Ovary (tissue), 9 donors: ENCODE data around the gene VEPH1. TPM values are rescaled to one million over a fixed set of nuclear protein-coding genes. Genes with fewer than 3 reads are reported as not detected.

Experiments
- DNase-seq, 5 donors: peaks; one replicate each; pipeline ENCODE4 v3.0.0-alpha.2; 2019 to 2020
- H3K27ac ChIP-seq, 2 donors: fragments of 200-600 bp; one replicate each; pipeline versions ENCODE4 v1.5.1 to v1.8.0; 2019 to 2022
- H3K27me3 ChIP-seq: fragments of 200-600 bp; one replicate; pipeline ENCODE4 v1.8.0; 2022
- H3K36me3 ChIP-seq: fragments of 200-600 bp; sonication (generic); one replicate; pipeline ENCODE4 v1.5.1; 2019
- H3K4me1 ChIP-seq: one replicate; pipeline ENCODE4 v1.8.1; 2013; ENCODE audit warnings: mild to moderate bottlenecking, moderate library complexity; ENCODE audit not compliant: insufficient read depth
- H3K4me3 ChIP-seq: fragments of 200-600 bp; sonication (generic); one replicate; pipeline ENCODE4 v1.5.1; 2017
- H3K9me3 ChIP-seq, 2 donors: fragments of 200-600 bp in 1 of 2; sonication (generic) in 1 of 2; one replicate each; pipeline versions ENCODE4 v1.5.1 to v1.8.1; 2013 to 2019; ENCODE audit warnings: mild to moderate bottlenecking in 1 of 2, moderate library complexity in 1 of 2
- CTCF ChIP-seq, 3 donors: fragments of 450-650 bp in 2 of 3; fragments of 200-600 bp in 1 of 3; IDR thresholded peaks; one replicate each; pipeline versions ENCODE4 v1.5.1 to v1.8.0; 2016 to 2022; ENCODE audit warnings: antibody characterized with exemption in 3 of 3, mild to moderate bottlenecking in 1 of 3
- EP300 ChIP-seq: sonication (generic); formaldehyde crosslinking; IDR thresholded peaks from one replicate; pipeline ENCODE4 v1.6.1; 2017; ENCODE audit warnings: antibody characterized with exemption
- POLR2A ChIP-seq: fragments of 450-650 bp; IDR thresholded peaks from one replicate; pipeline ENCODE4 v1.6.1; 2017; ENCODE audit warnings: antibody characterized with exemption, mild to moderate bottlenecking, moderate library complexity
- WGBS, 3 donors: extraction: QIAGEN DNeasy Blood & Tissue Kit in 1 of 3; methylation state at CpG; one replicate each; pipeline versions ENCODE4 v1.1.5 to v1.1.7; 2013 to 2017; 5-methylcytosine and 5-hydroxymethylcytosine counted together
- intact Hi-C, 4 donors: fragments of 100-400 bp; cut with DNase I; formaldehyde crosslinking; loops; one replicate each; pipeline versions ENCODE4 v1.11.0 to v1.15.1; 2022 to 2023
- polyA plus RNA-seq, 2 donors: library from polyadenylated mRNA; stranded (reverse); fragments of 200-250 nt in 1 of 2; fragments of 350-450 nt in 1 of 2; fragmentation: Illumina TruSeq in 1 of 2; extraction: RNeasy Lipid Tissue Mini Kit (QIAGEN cat#74804) in 1 of 2; gene quantifications; one replicate each; pipeline ENCODE4 v1.2.3, GENCODE V29; 2013 to 2014
- total RNA-seq, 7 donors: library from RNA; depleted of rRNA in 2 of 7; stranded (reverse); fragments of >200 nt in 2 of 7; fragmentation: NEBNext Ultra II Directional in 3 of 7; extraction: Animal tissue kit (Norgen Biotek cat#: 25700) in 3 of 7; gene quantifications; one replicate each; pipeline versions ENCODE4 v1.1.0 to v1.2.4, GENCODE V29; 2016 to 2023
- donor health status: DM: no; HTN: no; CAD: no; lungs with moderate emphysema.
- donor health status: DM: no; HTN: no; CAD: no.
- donor health status: Bipolar disorder and iron deficiency.
- donor health status: DM: yes; HTN: yes; CAD: no.
- donor health status: DM: no; HTN: no; CAD: no.
- donor health status: DM: yes; HTN: yes; CAD: no.

The VEPH1 gene
- total and polyA plus RNA-seq, 9 donors: 0.23 to 4.6 (median 1.3) TPM; not detected in 1

GRCh38 chr3:157268026-157268425 lies 235.2 kb downstream of the VEPH1 start:
- DNase-seq: no peak
- Histone ChIP-seq H3K27me3 (no peaks in the 10 kb centered on the region), H3K4me1 (no peaks in the 10 kb centered on the region), H3K27ac (no peak overlapping the region), H3K9me3 (no peaks in the 10 kb centered on the region), H3K4me3 (no peak overlapping the region), H3K36me3 (no peaks in the 10 kb centered on the region)
- WGBS, 3 donors: 63 to 87% (median 69%) methylated on average over 2 of the region's 2 CpGs
- intact Hi-C loops: no loop called here
- TF ChIP-seq CTCF (IDR thresholded peaks at IDR 0.05) (no peak), EP300 (no peak), POLR2A (no peak)

GRCh38 chr3:157265931-157266330 lies 237.3 kb downstream of the VEPH1 start:
- no peaks in the 10 kb centered on the region for H3K4me1 ChIP-seq
- no peaks in the 10 kb centered on the region for H3K9me3 ChIP-seq
- 96 to 100% (median 98%) methylated on average over 1 of the region's 1 CpG for WGBS, 3 donors
- no peak overlapping the region for H3K4me3 ChIP-seq
- TF ChIP-seq CTCF (IDR thresholded peaks at IDR 0.05): no peak
- no peak for TF ChIP-seq POLR2A
- TF ChIP-seq EP300: no peak
- intact Hi-C loops: no loop called here
- no peaks in the 10 kb centered on the region for H3K27me3 ChIP-seq
- H3K36me3 ChIP-seq: no peaks in the 10 kb centered on the region
- no peak overlapping the region for H3K27ac ChIP-seq
- DNase-seq: no peak

GRCh38 chr3:157263027-157263426 lies 240.2 kb downstream of the VEPH1 start:
- TF ChIP-seq CTCF (IDR thresholded peaks at IDR 0.05): no peak
- TF ChIP-seq EP300: no peak
- no peak for TF ChIP-seq POLR2A
- H3K27ac ChIP-seq: no peak overlapping the region
- intact Hi-C loops: no loop called here
- H3K9me3 ChIP-seq: no peaks in the 10 kb centered on the region
- no peaks in the 10 kb centered on the region for H3K27me3 ChIP-seq
- no peaks in the 10 kb centered on the region for H3K4me1 ChIP-seq
- H3K4me3 ChIP-seq: no peak overlapping the region
- DNase-seq: no peak
- H3K36me3 ChIP-seq: no peaks in the 10 kb centered on the region
- WGBS, 3 donors: 21 to 36% (median 21%) methylated on average over 1 of the region's 1 CpG

GRCh38 chr3:157261000-157261399 lies 242.2 kb downstream of the VEPH1 start:
- no peak for DNase-seq
- no peaks in the 10 kb centered on the region for H3K27me3 ChIP-seq
- 83 to 86% (median 85%) methylated on average over 6 of the region's 6 CpGs for WGBS, 3 donors
- TF ChIP-seq EP300 (no peak), CTCF (IDR thresholded peaks at IDR 0.05) (no peak), POLR2A (no peak)
- no peaks in the 10 kb centered on the region for H3K4me1 ChIP-seq
- H3K9me3 ChIP-seq: no peaks in the 10 kb centered on the region
- H3K36me3 ChIP-seq: no peaks in the 10 kb centered on the region
- no peak overlapping the region for H3K27ac ChIP-seq
- intact Hi-C loops: no loop called here
- H3K4me3 ChIP-seq: no peak overlapping the region

- H3K4me1 ChIP-seq: no peaks in the 10 kb centered on the region
- H3K9me3 ChIP-seq: no peaks in the 10 kb centered on the region
- no peak overlapping the region for H3K27ac ChIP-seq
- no peak overlapping the region for H3K4me3 ChIP-seq
- TF ChIP-seq EP300: no peak
- TF ChIP-seq POLR2A: no peak
- TF ChIP-seq CTCF (IDR thresholded peaks at IDR 0.05): no peak
- no peak for DNase-seq
- H3K27me3 ChIP-seq: no peaks in the 10 kb centered on the region
- WGBS, 3 donors: 70 to 80% (median 70%) methylated on average over 2 of the region's 2 CpGs
- H3K36me3 ChIP-seq: no peaks in the 10 kb centered on the region
- intact Hi-C loops: no loop called here
These were observed 243.4 kb downstream of the VEPH1 start for GRCh38 chr3:157259825-157260224.
